WI38 (cell line): Measurements from ENCODE around the gene CCDC40.

Experiments used
- H3K4me3 ChIP-seq: 2 replicates; pipeline ENCODE4 v1.5.1; 2011; ENCODE audit warnings: low read depth, mild to moderate bottlenecking, control low read depth, low read length
- CTCF ChIP-seq: IDR thresholded peaks from 2 replicates; pipeline ENCODE4 v1.5.1; 2012; ENCODE audit warnings: low read depth, mild to moderate bottlenecking, control low read depth, low read length

The CCDC40 gene

GRCh38 chr17:80055597-80055996, 19.2 kb downstream of the CCDC40 start:
- H3K4me3 ChIP-seq, result no peak overlapping the region
- no peak for TF ChIP-seq CTCF

- no peak overlapping the region for H3K4me3 ChIP-seq
- no peak for TF ChIP-seq CTCF
Measured at GRCh38 chr17:80058311-80058955, 22.0 kb downstream of the CCDC40 start.

GRCh38 chr17:80060644-80061043, 24.2 kb downstream of the CCDC40 start:
- TF ChIP-seq CTCF, result no peak

GRCh38 chr17:80061421-80061820, 25.0 kb downstream of the CCDC40 start:
- no peak overlapping the region for H3K4me3 ChIP-seq
- TF ChIP-seq CTCF, result no peak

More at GRCh38 chr17:80060644-80061043, 24.2 kb downstream of the CCDC40 start:
- no peak overlapping the region for H3K4me3 ChIP-seq

- no peak for TF ChIP-seq CTCF
- no peak overlapping the region for H3K4me3 ChIP-seq
Measured at GRCh38 chr17:80063830-80064585, 27.6 kb downstream of the CCDC40 start.

- H3K4me3 ChIP-seq, result no peak overlapping the region
- no peak for TF ChIP-seq CTCF
Measured at GRCh38 chr17:80064696-80065095, 28.3 kb downstream of the CCDC40 start.

- no peak overlapping the region for H3K4me3 ChIP-seq
Measured at GRCh38 chr17:80065478-80066170, 29.2 kb downstream of the CCDC40 start.

More at GRCh38 chr17:80065478-80066170, 29.2 kb downstream of the CCDC40 start:
- TF ChIP-seq CTCF, result no peak
